ENCODE results near the gene FGF1.

- TF ChIP-seq POLR2AphosphoS5 (IDR thresholded peaks at IDR 0.05; ENCODE audit: insufficient read depth, low read depth, low read length): no peak
- no peak for TF ChIP-seq CTCF (IDR thresholded peaks at IDR 0.05; ENCODE audit: extremely low read depth in 1 of 2, insufficient read depth in 1 of 2, low read depth in 1 of 2, low read length in 2 of 2)
- TF ChIP-seq EZH2 (IDR thresholded peaks at IDR 0.05; ENCODE audit: borderline replicate concordance, low read depth, low read length, severe bottlenecking): no peak
- TF ChIP-seq POLR2A (IDR thresholded peaks at IDR 0.05; ENCODE audit: low read depth, low read length): no peak
Observed at GRCh38 chr5:142617416-142618129, 68.3 kb downstream of the FGF1 start.

All from endothelial cell of umbilical vein (primary cell).